ENCODE results near the gene UCP3.
A peak's percentile ranks its signal among the peaks of the same experiment; 100 is the strongest.

Gene UCP3

DNA sequence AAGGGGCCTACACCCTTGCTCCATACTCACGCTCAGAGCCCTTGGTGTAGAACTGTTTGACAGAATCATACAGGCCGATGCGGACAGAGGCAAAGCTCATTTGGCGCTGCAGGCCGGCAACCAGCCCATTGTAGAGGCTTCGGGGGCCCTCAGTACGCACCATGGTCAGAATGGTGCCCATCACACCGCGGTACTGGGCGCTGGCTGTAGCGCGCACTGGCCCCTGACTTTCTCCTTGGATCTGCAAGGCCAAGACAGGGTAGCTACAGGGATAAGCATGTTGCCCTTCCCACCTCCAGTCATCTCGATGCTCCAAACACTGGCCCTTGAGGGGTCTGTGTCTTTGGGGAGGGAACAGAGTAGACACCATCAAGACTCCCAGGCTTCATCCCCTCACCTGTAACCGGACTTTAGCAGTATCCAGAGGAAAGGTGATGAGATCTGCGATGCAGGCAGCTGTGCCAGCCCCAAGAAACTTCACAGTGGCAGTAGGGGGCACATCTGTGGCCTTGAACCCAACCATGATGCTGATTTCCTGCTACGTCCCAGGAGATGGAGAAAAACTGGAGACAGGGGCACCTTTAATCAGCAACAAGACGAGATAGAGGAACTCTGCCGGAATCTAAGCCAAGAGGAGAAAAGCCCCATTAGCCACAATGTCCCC is 30.9 kb downstream of the UCP3 start:
- FAIRE-seq: no peak

DNA sequence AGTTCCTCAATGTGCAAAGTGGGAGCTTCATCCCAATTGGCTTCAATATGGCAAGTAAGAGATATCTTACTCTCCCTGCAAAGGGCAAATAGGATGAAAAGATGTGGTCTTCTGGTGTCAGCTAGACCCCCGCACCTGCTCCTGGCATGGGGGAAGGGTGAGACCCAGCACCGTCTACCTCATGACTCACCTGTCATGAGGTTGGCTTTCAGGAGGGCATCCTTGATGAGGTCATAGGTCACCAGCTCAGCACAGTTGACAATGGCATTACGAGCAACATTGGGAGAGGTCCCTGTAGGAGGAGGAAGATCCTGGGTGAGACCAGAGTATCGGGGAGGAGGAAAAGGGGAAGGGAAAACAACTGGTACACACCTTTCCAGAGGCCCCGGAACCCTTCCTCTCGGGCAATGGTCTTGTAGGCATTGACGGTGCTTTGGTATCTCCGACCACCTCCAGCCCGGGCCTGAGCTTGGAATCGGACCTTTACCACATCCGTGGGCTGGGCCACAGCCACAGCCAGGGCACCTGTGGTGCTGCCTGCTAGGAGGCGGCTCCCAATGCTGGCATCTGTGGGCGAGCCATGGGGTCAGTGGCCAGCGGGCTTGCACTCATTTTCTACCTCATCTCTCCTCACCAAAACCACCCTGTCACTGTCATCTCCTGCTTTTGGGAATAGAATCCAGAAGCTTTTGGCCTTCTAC is 32.3 kb downstream of the UCP3 start:
- no peak for FAIRE-seq

DNA sequence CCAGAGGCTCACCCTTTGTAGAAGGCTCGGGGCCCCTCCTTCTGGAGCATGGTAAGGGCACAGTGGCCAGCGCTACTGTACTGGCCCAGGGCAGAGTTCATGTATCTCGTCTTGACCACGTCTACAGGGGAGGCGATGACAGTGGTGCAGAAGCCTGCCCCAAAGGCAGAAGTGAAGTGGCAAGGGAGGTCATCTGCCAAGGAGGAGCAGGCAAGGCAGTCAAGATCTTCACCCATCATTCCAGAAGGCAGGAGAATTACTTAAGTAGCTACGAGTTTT is 33.5 kb downstream of the UCP3 start:
- FAIRE-seq: no peak

DNA sequence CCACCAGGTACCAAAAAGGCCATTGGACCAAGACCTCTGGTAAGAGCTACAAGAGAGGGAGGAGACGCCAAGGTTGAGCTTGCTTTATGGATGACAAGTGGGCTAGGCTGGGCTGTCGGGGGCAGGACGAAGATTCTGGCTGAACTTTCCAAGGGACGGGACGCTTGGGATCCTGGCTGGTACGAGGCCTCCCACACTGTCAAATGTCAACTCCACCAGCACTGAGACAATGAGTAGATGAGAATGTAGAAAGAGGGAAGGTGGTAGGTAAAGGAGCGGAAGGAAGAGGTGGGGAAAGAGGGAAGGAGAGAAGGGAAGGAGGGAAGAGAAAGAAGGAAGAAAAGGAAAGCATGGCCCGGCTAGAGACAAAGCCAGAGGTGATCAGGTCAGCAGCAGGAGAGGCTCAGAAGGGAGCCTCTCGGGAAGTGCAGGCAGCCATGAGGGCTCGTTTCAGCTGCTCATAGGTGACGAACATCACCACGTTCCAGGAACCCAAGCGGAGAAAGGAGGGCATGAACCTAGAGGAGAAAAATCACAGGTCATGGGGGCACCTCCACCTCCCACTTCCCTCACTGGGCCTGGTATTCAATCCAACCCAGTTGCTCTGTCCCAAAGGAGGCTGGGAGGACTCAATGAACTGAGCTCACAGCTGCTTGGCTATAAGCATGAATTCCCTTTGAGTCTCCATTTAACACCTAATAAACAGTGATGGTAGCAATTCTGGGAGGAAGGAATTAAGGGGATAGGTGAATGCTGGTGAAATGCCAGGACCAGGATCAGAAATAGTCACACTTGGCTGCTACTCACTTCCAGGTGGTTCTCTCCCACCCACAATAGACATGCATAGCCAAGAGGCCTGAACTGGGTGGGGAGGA is 34.0 kb downstream of the UCP3 start:
- FAIRE-seq: no peak

DNA sequence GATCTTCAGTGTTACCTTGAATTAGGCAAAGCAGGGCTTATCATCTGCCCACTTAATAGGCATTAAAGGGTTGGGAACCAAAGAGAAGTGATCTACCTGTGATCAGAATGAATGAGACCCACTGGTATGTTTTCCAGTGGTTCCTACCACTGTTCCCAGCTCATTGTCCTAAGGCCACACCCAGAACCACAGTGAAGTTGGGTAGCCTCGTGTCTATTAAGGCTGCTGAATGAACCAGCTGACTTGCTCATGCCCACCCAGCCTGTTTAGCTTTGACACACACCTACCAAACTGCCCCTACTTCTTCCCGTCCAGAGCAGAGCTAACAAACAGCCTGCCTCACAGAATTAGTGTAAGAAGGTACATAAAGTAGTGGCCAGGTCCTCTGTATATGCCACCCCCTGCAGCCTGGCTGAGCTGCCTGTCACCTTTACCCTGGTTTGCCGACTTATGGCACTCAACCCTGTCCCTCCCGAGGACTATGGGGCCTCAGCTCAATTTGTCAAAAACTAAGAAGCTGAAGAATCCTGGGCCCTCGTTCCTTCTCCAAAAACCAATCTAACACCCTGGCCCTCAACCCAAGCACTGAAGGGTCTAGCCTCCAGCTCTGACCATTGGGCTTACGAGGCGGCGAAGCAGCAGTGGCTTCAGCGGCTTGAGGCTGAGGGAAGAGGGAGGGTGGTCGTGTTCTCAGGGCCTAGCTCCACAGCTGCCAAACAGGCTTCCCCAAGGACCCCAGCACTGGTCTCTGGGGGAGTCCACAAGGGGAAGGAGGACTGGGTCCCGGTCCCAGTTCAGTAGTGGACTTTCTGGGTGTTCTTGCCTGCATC is 36.0 kb downstream of the UCP3 start:
- peak; percentile 25 for FAIRE-seq

DNA sequence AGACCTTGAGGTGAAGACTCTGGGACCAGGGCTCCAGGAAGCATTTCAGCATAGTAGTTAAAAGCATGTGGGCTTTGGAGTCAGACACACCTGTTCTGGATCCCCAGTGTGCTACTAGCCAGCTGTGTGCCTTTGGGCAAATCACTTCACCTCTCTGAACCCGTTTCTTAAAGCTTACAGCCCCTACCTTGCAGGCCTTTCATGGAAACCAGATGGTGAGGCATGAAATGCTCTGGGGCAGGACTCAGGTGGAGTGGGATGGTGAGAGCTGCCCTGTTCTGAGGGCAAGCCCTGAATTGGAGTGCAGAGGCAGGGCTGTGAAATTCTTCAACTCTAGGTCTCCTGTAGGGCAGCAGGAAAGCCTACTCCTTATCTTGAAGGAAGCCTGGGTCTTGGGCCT is 36.7 kb downstream of the UCP3 start:
- FAIRE-seq: peak; percentile 25

DNA sequence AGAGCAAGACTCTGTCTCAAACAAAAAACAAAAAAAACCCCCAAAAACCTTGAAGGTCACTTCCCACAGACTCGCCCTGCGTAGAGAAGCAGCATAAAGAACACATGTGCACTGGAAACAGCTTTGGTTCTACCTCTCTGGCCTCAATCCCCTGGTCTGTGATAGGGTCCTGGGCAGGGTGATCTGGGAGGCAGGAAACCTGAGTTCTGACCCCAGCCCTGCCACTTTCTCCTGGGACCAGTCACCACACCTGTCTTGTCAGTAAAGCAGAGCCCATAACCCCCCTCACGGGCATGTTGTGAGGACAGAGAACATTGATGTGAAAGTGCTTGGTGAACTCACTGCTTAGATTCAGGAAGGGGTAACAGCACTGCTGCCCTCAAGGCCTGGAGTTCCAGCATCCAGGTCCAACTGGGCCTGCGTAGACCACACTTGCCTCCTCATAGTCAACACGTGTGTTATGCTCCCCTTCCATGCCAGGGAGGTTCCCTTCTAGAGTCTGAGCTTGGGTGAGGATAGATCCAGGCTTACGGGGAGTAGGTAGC is 37.6 kb downstream of the UCP3 start:
- FAIRE-seq: peak; percentile 45

DNA sequence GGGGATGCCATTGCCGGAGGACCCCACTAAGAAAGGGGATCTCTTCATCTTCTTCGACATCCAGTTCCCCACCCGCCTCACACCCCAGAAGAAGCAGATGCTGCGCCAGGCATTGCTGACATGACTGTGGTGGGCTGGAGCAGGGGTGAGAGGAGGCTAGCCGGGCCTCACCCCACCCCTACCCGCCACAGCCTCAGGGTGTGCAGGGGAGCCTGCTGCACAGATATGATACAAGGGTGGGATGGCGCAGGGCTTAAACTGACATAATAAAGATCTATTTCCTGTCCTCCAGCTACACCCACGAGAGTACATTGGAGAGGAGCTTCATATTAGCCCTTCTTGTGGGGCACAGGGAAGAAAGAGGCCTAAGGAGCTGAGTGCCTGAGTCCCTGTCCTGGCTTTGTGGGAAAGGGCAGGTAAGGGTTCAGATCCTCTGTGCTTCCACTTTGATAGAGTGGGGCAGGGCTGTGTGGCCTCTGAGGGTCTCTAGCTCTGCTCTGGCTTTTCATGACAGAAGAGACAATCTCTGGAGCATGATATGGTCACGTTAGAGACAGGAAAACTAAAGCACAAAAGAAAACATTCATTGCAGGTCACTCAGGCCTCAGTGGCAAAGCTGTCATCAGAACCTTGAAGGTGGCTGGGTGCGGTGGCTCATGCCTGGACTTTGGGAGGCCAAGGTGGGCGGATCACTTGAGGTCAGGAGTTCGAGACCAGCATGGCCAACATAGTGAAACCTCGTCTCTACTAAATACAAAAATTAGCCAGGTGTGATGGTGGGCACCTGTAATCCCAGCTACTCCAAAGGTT is 38.7 kb downstream of the UCP3 start:
- no peak for FAIRE-seq

DNA sequence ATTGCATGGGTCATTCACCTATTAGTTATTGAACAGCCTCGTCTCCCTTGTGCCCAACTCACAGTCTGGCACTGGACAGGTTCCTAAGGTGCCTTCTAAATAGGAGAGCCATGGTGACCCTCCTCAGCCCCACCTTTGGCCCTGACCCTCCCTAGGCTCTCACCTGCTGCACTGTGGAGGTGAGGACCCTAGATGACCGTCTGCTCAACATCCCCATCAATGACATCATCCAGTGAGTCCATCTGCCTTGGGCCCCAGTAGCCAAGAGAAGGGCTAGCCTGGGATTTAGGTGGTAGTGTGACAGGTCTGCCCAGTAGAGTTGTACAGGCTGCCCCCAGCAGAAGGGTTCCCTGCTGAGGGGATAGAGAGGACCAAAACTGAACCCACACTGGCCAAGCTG is 39.8 kb downstream of the UCP3 start:
- FAIRE-seq: no peak

DNA sequence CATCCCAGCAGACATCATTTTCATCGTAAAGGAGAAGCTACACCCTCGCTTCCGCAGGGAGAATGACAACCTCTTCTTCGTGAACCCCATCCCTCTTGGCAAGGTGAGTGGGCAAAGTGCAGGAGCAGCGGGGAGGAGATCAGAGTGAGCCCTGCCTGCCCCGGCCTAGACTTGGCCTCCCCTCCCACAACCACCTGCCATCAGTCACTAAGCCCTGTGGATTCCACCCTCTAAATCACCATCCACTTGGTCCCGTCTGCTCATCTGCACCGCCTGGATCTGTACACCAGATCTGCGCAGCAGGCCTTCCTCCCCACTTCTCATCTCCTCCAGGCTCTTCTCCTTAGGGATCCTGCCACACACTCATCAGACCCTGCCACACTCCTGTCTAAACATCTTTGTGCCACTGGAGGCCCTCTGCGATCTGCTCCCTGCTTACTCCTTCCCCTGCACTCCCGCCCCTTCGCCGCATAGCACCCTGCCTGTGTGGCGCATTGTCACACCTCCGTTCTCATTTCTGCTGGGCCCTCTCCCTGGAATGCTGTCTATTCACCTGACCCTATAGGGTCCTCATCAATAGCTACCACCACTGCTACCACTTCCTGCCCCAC is 40.4 kb downstream of the UCP3 start:
- FAIRE-seq: no peak

DNA sequence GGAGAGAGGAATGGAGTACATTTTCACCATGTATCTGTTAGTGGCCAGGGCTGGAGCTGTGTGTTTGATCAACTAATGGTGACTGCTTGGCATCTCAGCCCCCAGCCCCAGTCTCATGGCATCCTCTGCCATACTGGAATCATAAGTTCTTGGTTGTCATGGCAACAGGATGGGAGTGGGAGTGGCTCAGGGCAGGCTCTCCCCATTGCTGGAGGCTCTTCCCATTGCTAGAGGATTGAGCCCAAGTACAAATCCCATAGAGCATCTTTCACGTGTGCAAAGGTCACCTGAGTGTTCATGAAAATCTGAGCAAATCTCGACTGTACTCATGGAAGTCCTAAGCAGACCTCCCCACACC is 43.1 kb downstream of the UCP3 start:
- no peak for FAIRE-seq

DNA sequence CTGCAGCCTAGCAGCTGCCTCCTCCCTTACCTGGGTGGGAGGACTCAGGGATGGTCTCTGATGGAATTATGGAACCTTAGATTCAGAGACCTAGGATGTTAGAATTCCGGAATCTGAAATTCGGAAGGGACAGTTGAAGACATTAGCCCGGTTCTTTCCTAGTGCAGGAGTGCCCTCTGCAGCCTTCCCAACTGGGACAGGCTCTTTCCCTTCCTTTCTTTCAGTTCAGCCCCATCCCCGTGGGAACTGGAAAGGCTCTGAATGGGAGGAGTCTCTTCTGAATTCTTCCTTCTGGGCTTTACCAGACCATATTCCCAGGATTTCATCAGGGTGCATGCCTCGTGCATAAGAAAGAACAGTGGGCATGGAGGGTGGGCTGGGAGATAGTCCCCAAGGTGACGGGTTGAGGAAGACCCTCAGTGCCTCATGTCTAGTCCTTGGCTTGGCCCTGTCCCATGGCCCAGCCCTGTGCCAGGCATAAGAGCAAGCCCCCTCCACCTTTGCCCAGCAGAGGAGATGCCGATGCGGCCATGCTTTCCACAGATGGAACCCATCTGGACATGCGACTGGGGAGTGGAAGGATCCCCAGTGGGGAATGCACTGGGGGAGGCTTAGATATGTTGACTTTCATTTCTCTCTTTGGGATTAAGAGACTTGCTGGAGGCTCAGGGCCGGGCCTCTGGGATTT is 43.7 kb downstream of the UCP3 start:
- FAIRE-seq: peak; percentile 80

DNA sequence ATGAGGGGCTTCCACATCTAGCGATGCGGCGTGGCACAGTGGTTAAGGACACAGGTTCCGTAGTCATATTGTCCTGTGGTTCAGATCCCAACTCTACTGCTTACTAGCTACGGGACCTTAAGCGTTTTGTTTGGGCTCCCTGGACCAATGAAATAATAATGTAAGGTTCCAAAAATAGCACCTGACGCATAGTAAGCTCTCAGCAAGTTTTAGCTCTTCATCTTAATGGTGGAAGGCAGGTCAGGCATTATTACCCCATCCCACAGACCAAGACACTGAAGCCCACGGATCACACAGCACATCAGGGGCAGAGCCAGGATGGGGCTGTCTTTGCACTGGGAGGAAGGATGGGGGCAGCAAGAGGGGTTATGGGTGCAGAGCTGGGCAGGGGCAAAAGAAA is 45.0 kb downstream of the UCP3 start:
- no peak for FAIRE-seq

DNA sequence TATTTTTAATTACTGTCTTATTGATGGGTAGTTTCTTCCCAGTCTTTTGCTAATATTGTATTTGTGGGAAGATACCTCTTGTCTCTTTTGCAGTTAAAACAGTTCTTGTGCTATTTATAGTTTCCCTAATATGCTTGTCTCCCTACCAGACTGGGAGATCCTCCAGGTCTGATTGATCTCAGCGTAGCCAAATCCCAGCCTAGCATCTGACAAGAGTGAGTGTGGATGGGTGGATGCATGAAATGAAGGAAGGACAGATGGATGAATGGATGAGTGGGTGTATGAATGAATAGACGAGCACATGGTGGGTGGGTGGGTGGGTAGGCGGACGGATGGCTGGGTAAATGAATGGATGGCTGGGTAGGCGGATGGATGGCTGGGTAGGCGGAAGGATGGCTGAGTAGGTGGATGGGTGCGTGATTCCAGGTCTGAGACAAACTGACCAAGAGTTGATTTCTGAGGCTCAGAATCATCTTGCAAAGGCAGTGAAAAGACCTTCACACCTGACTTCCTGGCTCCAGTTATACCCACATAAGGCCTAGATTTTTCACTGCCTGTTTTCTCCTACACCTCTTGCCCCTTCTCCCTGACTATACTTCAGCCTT is 46.7 kb downstream of the UCP3 start:
- no peak for FAIRE-seq

DNA sequence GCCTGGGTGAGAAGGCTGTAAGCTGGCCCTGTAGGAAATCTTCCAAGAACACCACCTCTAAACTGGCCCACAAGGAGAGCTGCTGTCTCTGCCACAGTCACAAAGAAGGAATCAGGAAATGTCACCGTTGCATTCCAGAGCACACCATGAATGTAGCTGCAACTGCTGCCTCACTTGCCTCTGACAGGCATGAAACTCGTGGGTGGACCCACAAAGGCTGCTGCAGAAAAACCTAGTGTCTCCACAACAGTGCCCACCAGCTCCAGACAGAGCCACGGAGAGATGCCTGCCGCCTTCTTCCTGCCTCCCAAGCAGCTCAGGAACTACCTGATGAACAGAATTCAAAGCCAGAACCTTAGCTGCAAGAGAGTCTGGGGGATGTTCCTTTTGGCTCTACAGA is 47.6 kb downstream of the UCP3 start:
- FAIRE-seq: no peak

DNA sequence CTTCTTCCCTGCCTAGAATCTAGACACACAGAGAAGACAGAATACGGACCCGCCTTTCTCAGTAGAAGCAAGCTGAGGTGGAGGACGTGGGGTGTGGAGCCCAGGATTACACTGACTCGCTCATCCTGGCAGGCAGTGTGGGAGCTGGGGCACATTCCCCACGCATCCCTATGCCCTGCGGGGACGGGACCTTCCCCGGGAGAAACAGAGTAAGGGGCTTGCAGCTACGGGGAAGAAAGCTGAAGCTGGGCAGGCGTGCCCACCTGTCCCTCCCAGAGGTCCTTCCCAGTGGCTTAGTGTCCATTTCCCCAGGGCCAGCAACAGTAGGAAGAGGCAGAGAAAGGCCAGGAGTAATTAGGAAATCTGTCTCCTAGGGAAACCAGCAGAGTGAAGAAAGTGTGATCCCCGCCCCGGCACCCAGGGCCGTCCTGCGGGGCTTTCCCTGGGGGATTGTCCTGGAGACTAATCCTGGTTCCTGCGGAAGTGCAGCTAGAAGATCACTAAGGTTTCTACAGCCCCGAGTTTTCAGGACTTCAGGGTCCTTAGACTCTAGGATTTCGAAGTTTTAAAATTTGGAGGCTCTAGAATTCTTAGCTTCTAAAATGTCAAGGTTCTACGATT is 50.3 kb downstream of the UCP3 start:
- no peak for FAIRE-seq

DNA sequence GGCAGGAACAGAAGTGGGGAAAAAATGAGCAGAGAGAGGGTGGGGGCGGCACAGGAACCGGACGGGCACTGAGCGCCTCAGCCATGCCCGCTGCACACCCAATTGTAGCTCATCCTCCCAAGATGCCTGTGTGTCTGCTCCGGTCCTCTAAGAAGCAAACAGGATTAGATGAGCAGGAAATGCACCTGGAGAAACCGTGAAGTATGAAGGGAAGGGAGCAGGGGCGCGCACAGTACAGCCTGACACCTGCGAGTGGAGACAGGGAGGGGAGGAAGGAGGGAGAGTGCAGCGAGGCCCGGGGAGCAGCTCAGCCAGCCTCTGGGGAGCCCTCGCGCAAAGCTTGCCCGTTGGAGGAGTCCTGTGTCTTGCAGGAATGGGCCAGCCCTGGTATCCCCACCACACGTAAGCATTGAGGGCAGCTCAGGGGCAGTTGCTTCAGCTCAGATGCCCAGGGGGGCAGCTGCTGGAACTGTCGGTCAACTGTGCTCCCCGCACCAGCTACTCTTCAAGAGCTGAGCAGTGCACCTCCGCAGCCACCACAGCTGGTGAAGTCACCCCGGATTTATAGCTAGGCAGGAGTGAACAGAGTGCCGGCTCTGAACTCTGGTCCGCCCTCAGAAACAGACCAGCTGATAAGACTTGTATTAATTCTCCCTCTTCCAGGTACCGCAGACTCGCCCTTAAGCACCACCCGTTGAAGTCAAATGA is 51.1 kb downstream of the UCP3 start:
- FAIRE-seq: no peak

DNA sequence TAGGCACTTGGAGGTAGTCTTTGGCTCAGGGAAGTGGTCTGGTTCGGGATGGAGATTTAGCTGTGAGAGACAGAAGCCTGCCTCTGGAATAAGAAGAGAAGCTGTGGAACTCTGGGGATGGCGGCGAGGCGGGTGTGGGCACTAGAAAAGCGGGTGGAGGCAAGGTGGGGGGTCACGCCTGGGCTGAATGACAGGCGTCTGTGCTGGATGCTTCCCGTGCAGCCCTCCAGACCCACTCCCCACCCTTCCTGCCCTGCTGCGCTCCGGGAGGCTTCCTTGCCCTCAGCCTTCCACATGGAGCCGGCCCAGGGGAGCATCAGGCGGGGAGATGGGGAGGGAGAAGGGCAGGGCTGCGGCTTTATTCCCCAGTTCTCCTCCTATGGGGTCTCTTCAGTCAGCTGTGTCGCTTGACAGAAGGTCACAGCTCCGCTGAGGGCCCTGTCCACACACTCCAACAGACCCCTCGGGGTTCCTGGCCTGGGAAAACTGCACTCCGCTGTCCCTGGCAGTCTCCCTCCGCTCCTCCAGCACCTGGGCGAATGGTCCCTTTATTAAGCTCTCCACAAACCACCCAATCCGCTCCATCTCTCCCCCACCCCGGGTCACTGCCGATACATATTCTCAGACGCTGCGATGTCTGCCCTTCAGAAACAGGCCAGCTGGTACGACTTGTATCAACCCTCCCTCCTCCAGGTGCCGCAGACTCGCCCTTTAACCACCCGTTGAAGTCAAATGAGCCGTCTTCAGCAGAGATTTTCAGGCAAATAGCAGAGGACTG is 51.8 kb downstream of the UCP3 start:
- FAIRE-seq: no peak

DNA sequence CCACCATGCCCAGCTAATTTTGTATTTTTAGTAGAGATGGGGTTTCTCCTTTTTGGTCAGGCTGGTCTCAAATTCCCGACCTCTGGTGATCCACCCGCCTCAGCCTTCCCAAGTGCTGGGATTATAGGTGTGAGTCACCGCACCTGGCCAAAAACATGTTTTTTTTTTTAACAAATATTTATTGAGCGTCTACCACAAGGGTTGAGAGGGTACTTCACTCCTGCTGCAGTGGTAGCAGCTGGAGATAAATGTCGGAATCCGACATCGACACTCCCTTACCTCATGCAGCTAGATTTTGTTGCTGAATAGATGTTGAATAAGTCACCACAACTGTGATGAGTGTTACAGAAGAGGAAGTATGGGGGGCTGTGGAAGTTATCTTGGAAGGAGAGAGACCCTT is 57.1 kb downstream of the UCP3 start:
- FAIRE-seq: no peak
